Activated T-cell treated with anti-CD3 and anti-CD28 coated beads, Interleukin-2, amount 50 U/mL, for 4 hours (primary cell): Measurements from ENCODE around the gene RECK. TPM values are rescaled to one million over a fixed set of nuclear protein-coding genes. Genes with fewer than 3 reads are reported as not detected.
"Not testable (repeated sequence)": the region's sequence is repeated elsewhere in the genome, so short reads cannot be mapped to it uniquely, and the experiment has no call there.

ENCODE experiments used
- ATAC-seq, 2 donors: fragments of 200-7000 bp; cut with Tn5 transposase; one replicate each; pipeline ENCODE4 v1.10.0; 2021
- DNase-seq: peaks from one replicate; pipeline ENCODE4 v3.0.0-alpha.2; 2020
- H3K27me3 Mint-ChIP-seq: one replicate; pipeline ENCODE4 v1.8.0; 2021; ENCODE audit warnings: low read depth, mixed read lengths
- H3K36me3 Mint-ChIP-seq: one replicate; pipeline ENCODE4 v1.8.0; 2022; ENCODE audit warnings: mixed read lengths; ENCODE audit not compliant: insufficient read depth
- H3K4me1 Mint-ChIP-seq: one replicate; pipeline ENCODE4 v1.8.0; 2021; ENCODE audit warnings: low read depth, mixed read lengths
- H3K4me3 Mint-ChIP-seq: one replicate; pipeline ENCODE4 v1.8.0; 2021; ENCODE audit warnings: mild to moderate bottlenecking, moderate library complexity, mixed read lengths
- H3K9me3 Mint-ChIP-seq: one replicate; pipeline ENCODE4 v1.8.0; 2021; ENCODE audit warnings: mixed read lengths
- total RNA-seq, 3 donors: library from RNA; stranded (reverse); gene quantifications; one replicate each; pipeline ENCODE4 v1.2.1, GENCODE V29; 2021

Gene RECK, protein sequence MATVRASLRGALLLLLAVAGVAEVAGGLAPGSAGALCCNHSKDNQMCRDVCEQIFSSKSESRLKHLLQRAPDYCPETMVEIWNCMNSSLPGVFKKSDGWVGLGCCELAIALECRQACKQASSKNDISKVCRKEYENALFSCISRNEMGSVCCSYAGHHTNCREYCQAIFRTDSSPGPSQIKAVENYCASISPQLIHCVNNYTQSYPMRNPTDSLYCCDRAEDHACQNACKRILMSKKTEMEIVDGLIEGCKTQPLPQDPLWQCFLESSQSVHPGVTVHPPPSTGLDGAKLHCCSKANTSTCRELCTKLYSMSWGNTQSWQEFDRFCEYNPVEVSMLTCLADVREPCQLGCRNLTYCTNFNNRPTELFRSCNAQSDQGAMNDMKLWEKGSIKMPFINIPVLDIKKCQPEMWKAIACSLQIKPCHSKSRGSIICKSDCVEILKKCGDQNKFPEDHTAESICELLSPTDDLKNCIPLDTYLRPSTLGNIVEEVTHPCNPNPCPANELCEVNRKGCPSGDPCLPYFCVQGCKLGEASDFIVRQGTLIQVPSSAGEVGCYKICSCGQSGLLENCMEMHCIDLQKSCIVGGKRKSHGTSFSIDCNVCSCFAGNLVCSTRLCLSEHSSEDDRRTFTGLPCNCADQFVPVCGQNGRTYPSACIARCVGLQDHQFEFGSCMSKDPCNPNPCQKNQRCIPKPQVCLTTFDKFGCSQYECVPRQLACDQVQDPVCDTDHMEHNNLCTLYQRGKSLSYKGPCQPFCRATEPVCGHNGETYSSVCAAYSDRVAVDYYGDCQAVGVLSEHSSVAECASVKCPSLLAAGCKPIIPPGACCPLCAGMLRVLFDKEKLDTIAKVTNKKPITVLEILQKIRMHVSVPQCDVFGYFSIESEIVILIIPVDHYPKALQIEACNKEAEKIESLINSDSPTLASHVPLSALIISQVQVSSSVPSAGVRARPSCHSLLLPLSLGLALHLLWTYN
- total RNA-seq: 1 to 10 TPM; 2.0 to 2.4 (median 2.0) TPM

GRCh38 chr9:36036780-36037548, at the start of gene RECK:
Gene RECK (plus strand): TSS chr9:36036913. CDS start chr9:36036999, 86 bp downstream.
- Mint-ChIP-seq H3K27me3 (peaks cover 4% of the 10 kb centered on the region), H3K9me3 (no peaks in the 10 kb centered on the region), H3K4me1 (peaks cover 44% of the 10 kb centered on the region), H3K36me3 (no peaks in the 10 kb centered on the region), H3K4me3 (peak within 1 kb of the TSS; percentile 88)
- peak; percentile 96 to 97 for ATAC-seq
- peak; percentile 86 for DNase-seq

DNA sequence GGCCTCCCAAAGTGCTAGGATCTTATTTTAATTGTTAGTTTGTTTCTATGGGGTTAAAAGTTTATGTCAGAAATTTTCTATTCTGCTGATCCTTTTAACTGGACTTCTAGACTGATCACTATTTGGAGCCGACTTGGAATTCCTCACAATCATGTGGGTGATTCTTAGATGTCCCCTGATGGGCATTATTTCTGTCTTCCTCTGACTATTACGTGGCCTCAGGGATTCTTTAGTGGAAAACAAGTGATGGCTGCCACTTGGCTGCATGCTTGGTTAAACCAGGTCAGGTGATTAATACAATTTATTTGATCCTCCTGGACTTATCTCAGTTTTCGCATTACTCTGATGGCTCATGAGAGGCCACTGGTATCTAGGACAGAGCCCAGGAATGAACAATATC, 46.6 kb upstream of the RECK start:
- DNase-seq (no peak), ATAC-seq (no peak)
- no peaks in the 10 kb centered on the region for H3K36me3 Mint-ChIP-seq
- H3K4me3 Mint-ChIP-seq: no peak overlapping the region
- H3K4me1 Mint-ChIP-seq: no peaks in the 10 kb centered on the region
- no peaks in the 10 kb centered on the region for H3K9me3 Mint-ChIP-seq
- H3K27me3 Mint-ChIP-seq: peaks cover 28% of the 10 kb centered on the region

GRCh38 chr9:35993136-35993535, 43.6 kb upstream of the RECK start:
- not testable (repeated sequence) for DNase-seq, H3K4me3 Mint-ChIP-seq, H3K4me1 Mint-ChIP-seq, H3K9me3 Mint-ChIP-seq, H3K36me3 Mint-ChIP-seq, ATAC-seq
- peaks cover 21% of the 10 kb centered on the region for H3K27me3 Mint-ChIP-seq

GRCh38 chr9:35993976-35994720, 42.6 kb upstream of the RECK start:
- no peak overlapping the region for H3K4me3 Mint-ChIP-seq
- ATAC-seq: no peak
- no peaks in the 10 kb centered on the region for H3K4me1 Mint-ChIP-seq
- peaks cover 17% of the 10 kb centered on the region for H3K27me3 Mint-ChIP-seq
- no peak for DNase-seq
- H3K36me3 Mint-ChIP-seq: peaks cover 1% of the 10 kb centered on the region
- H3K9me3 Mint-ChIP-seq: peaks cover 12% of the 10 kb centered on the region

GRCh38 chr9:35994959-35995358, 41.8 kb upstream of the RECK start:
- H3K36me3 Mint-ChIP-seq: peaks cover 1% of the 10 kb centered on the region
- H3K4me1 Mint-ChIP-seq: no peaks in the 10 kb centered on the region
- peaks cover 19% of the 10 kb centered on the region for H3K27me3 Mint-ChIP-seq
- H3K4me3 Mint-ChIP-seq: no peak overlapping the region
- no peak for DNase-seq
- no peak for ATAC-seq
- H3K9me3 Mint-ChIP-seq: peaks cover 12% of the 10 kb centered on the region

GRCh38 chr9:35996358-35996970, 40.2 kb upstream of the RECK start:
- H3K4me3 Mint-ChIP-seq: no peak overlapping the region
- H3K27me3 Mint-ChIP-seq: peaks cover 16% of the 10 kb centered on the region
- peaks cover 12% of the 10 kb centered on the region for H3K9me3 Mint-ChIP-seq
- H3K4me1 Mint-ChIP-seq: no peaks in the 10 kb centered on the region
- DNase-seq (no peak), ATAC-seq (no peak)
- H3K36me3 Mint-ChIP-seq: peaks cover 1% of the 10 kb centered on the region

- H3K9me3 Mint-ChIP-seq: peaks cover 12% of the 10 kb centered on the region
- not testable (repeated sequence) for H3K4me3 Mint-ChIP-seq, H3K4me1 Mint-ChIP-seq, DNase-seq, ATAC-seq, H3K36me3 Mint-ChIP-seq
- H3K27me3 Mint-ChIP-seq: peaks cover 13% of the 10 kb centered on the region
Measured at GRCh38 chr9:35997016-35997415, 39.7 kb upstream of the RECK start.

- Mint-ChIP-seq H3K9me3 (peaks cover 12% of the 10 kb centered on the region), H3K4me1 (no peaks in the 10 kb centered on the region), H3K36me3 (peaks cover 1% of the 10 kb centered on the region), H3K27me3 (peaks cover 8% of the 10 kb centered on the region), H3K4me3 (no peak overlapping the region)
- no peak for DNase-seq
- ATAC-seq: no peak
Measured at GRCh38 chr9:35998333-35998732, 38.4 kb upstream of the RECK start.

GRCh38 chr9:36005891-36006290, 30.8 kb upstream of the RECK start:
- Mint-ChIP-seq H3K4me1 (peaks cover 19% of the 10 kb centered on the region), H3K36me3 (peaks cover 2% of the 10 kb centered on the region), H3K9me3 (peaks cover 9% of the 10 kb centered on the region), H3K4me3 (no peak overlapping the region), H3K27me3 (peaks cover 30% of the 10 kb centered on the region)
- DNase-seq: no peak
- no peak for ATAC-seq

GRCh38 chr9:36006549-36007315, 30.0 kb upstream of the RECK start:
- H3K4me3 Mint-ChIP-seq: no peak overlapping the region
- H3K27me3 Mint-ChIP-seq: peaks cover 34% of the 10 kb centered on the region

GRCh38 chr9:36007316-36007708, 29.4 kb upstream of the RECK start:
- H3K36me3 Mint-ChIP-seq: peaks cover 2% of the 10 kb centered on the region
- H3K4me1 Mint-ChIP-seq: peaks cover 19% of the 10 kb centered on the region
- H3K4me3 Mint-ChIP-seq: no peak overlapping the region
- peak in 1 of 2 donors; percentile 41 for ATAC-seq
- H3K9me3 Mint-ChIP-seq: peaks cover 9% of the 10 kb centered on the region
- DNase-seq: no peak
- H3K27me3 Mint-ChIP-seq: peaks cover 34% of the 10 kb centered on the region

More at GRCh38 chr9:36006549-36007315, 30.0 kb upstream of the RECK start:
- Mint-ChIP-seq H3K36me3 (peaks cover 2% of the 10 kb centered on the region), H3K4me1 (peaks cover 19% of the 10 kb centered on the region), H3K9me3 (peaks cover 9% of the 10 kb centered on the region)
- DNase-seq: no peak
- no peak for ATAC-seq

DNA sequence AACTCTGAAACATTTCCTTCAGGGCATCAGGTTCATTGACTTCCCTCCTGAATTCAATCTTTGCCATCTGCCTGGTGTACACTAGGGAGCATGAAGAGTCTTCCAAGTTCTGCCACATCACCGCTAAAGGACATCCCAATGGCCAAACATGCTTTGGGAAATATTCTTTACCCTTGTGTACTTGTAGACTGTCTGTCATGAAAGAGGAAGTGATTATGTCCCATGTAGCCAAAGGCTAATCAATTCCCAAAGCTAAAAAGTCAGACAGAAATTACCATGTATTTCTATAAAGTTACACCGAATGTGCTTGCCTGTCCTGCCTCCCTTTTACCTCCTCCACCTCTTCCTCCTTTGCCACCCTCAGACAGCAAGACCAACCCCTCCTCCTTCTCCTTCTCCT, 28.9 kb upstream of the RECK start:
- H3K27me3 Mint-ChIP-seq: peaks cover 34% of the 10 kb centered on the region
- H3K4me3 Mint-ChIP-seq: no peak overlapping the region
- DNase-seq: no peak

More for the DNA sequence above, 28.9 kb upstream of the RECK start:
- H3K9me3 Mint-ChIP-seq: peaks cover 9% of the 10 kb centered on the region
- peaks cover 19% of the 10 kb centered on the region for H3K4me1 Mint-ChIP-seq
- H3K36me3 Mint-ChIP-seq: peaks cover 2% of the 10 kb centered on the region
- ATAC-seq: no peak
